Endothelial cell of umbilical vein (primary cell): Measurements from ENCODE around the gene OR52N2.

Experiments used
- CTCF ChIP-seq, 2 donors: IDR thresholded peaks; 1 replicate in 1 of 2; 2 replicates in 1 of 2; pipeline ENCODE4 v1.5.1; 2011; ENCODE audit warnings: low read length in 2 of 2, mild to moderate bottlenecking in 2 of 2, moderate library complexity in 2 of 2, control low read depth in 1 of 2, inconsistent platforms in 1 of 2, low read depth in 1 of 2; ENCODE audit not compliant: insufficient read depth in 1 of 2; ENCODE audit errors: extremely low read depth in 1 of 2
- MAX ChIP-seq: IDR thresholded peaks from 2 replicates; pipeline ENCODE4 v1.6.1; 2011; ENCODE audit not compliant: insufficient read depth, insufficient read length
- POLR2A ChIP-seq: IDR thresholded peaks from 2 replicates; pipeline ENCODE4 v1.6.1; 2012; ENCODE audit warnings: low read depth, mild to moderate bottlenecking, control low read depth, low read length

GRCh38 chr11:5809905-5810795 is 1.4 kb downstream of the OR52N2 start:
- TF ChIP-seq CTCF (IDR thresholded peaks at IDR 0.05; ENCODE audit: extremely low read depth in 1 of 2, insufficient read depth in 1 of 2, low read depth in 1 of 2, low read length in 2 of 2) (no peak), POLR2A (no peak), MAX (no peak)
